Measurements from ENCODE around the gene TMEM208.

Gene TMEM208

DNA sequence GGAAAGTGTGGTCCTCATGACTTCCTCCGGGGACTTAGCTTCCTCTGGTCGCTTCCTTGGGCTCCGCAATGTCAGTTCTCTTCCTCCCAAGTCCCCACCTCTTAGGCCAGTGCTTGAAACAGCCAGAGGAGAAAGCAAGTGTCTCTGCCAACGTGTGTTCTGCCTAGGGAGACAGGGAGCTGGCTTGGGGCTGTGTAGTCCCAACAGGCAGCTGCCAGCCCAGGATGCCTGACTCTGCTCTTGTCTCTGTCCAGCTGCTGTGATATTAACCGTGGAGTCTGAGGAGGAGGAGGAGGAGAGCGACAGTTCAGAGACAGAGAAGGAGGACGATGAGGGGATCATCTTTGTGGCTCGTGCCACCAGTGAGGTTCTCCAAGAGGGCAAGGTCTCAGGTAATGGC is 38.9 kb downstream of the TMEM208 start:
- no peak overlapping the region for H3K9ac ChIP-seq
- TF ChIP-seq Cebpa-rat (IDR thresholded peaks at IDR 0.05) = no peak

DNA sequence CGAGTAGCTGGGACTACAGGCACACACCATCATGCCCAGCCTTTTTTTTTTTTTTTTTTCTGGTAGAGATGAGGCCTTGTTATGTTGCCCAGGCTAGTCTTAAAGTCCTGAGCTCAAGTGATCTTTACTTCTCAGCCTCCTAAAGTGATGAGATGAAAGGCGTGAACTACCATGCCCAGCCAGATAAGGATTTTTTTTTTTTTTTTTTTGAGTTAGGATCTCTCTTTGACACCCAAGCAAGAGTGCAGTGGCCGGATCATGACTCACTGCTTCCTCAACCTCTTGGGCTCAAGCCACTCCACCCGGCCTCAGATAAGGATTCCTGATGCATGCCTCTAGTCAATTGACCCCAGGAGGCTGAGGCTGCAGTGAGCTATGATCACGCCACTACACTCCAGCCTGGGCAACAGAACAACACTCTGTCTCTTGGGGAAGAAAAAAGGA is 41.2 kb downstream of the TMEM208 start:
- Histone ChIP-seq H3K36me3 (no peaks in the 10 kb centered on the region), H3K9me3 (no peaks in the 10 kb centered on the region), H3K4me2 (no peak overlapping the region), H4K20me1 (no peaks in the 10 kb centered on the region; the same call in 1 of the 2 replicates), H3K9ac (no peak overlapping the region), H3K27ac (no peak overlapping the region), H3K27me3 (no peaks in the 10 kb centered on the region), H3K4me1 (peaks cover 18% of the 10 kb centered on the region), H3K4me3 (no peak overlapping the region)
- no peak for TF ChIP-seq Cebpa-rat (IDR thresholded peaks at IDR 0.05)

More for the DNA sequence above, 38.9 kb downstream of the TMEM208 start:
- H3K4me2 ChIP-seq = no peak overlapping the region
- H3K4me3 ChIP-seq = no peak overlapping the region
- H4K20me1 ChIP-seq = no peaks in the 10 kb centered on the region; the same call in 1 of the 2 replicates
- no peaks in the 10 kb centered on the region for H3K36me3 ChIP-seq
- no peaks in the 10 kb centered on the region for H3K27me3 ChIP-seq
- H3K9me3 ChIP-seq = no peaks in the 10 kb centered on the region
- peaks cover 22% of the 10 kb centered on the region for H3K4me1 ChIP-seq
- H3K27ac ChIP-seq = no peak overlapping the region

DNA sequence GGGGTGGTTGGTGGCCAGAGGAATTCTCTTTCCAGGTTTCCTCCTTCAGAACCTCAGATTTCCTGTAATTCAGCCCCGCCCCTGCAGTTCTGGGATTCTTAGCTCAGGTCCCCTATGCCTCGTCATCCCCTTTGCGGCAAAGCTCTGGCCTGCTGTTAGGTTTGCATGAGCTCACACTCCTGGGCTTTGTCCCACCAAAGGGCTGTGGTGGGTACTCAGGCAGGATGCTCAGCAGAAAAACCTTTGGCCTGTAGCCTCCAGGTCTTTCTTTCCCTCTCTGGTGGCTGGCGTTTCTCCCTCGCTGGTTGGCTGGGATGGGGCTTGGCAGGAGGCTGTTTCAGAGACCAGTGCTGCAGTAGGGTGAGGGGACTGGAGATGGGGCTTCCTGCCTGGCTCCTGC is 42.8 kb downstream of the TMEM208 start:
- no peaks in the 10 kb centered on the region; the same call in 1 of the 2 replicates for H4K20me1 ChIP-seq
- no peak for TF ChIP-seq Cebpa-rat (IDR thresholded peaks at IDR 0.05)
- no peak overlapping the region for H3K4me3 ChIP-seq
- no peaks in the 10 kb centered on the region for H3K9me3 ChIP-seq
- H3K9ac ChIP-seq = no peak overlapping the region
- no peaks in the 10 kb centered on the region for H3K27me3 ChIP-seq
- no peaks in the 10 kb centered on the region for H3K36me3 ChIP-seq
- no peak overlapping the region for H3K4me2 ChIP-seq
- H3K4me1 ChIP-seq = peaks cover 8% of the 10 kb centered on the region
- no peak overlapping the region for H3K27ac ChIP-seq

DNA sequence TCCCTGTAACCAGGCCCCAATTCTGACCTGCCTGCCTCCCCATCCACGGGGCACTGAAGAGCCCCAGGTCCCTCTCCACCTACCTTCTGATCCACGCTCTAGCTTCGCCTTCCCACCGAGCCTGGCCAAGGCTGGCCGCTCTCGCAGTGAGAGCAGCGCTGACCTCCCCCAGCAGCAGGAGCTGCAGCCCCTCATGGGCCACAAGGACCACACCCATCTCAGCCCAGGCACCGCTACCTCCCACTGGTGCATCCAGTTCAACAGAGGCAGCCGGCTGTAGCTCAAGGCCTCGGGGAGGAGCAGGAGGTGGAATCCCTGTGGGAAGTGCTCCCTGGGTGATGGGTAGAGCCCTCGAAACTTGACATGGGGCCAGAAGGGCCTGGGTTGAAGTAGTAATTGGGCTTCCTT is 44.0 kb downstream of the TMEM208 start:
- Histone ChIP-seq H3K4me1 (0 out of 2 replicates have a peak, but pooled peaks cover 2% of the 10 kb centered on the region), H3K36me3 (peaks cover 6% of the 10 kb centered on the region; the same call in 1 of the 2 replicates), H3K9me3 (no peaks in the 10 kb centered on the region), H4K20me1 (no peaks in the 10 kb centered on the region; the same call in 1 of the 2 replicates), H3K27ac (no peak overlapping the region), H3K4me3 (no peak overlapping the region), H3K9ac (no peak overlapping the region), H3K27me3 (no peaks in the 10 kb centered on the region), H3K4me2 (no peak overlapping the region)
- TF ChIP-seq Cebpa-rat (IDR thresholded peaks at IDR 0.05) = no peak

DNA sequence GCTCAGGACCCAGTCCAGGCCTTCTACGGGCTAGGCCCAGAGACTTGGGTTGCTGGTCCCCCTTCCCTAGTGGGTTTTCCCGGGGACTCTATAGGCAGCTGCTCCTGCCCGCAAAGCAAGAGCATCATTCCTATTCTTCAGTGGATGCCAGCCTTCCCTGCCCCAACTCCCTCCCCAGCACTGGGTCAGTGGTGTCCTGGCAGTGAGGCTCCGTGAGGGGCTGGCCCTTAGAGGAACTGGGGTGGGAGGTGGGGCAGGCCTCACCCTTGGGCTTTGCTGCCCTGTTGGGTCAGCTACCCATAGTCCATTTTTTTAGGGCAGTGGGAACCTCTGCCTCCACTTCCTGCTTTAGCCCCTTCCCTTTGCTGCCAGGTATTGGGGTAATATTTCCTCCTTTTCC is 44.5 kb downstream of the TMEM208 start:
- H3K27me3 ChIP-seq = no peaks in the 10 kb centered on the region

DNA sequence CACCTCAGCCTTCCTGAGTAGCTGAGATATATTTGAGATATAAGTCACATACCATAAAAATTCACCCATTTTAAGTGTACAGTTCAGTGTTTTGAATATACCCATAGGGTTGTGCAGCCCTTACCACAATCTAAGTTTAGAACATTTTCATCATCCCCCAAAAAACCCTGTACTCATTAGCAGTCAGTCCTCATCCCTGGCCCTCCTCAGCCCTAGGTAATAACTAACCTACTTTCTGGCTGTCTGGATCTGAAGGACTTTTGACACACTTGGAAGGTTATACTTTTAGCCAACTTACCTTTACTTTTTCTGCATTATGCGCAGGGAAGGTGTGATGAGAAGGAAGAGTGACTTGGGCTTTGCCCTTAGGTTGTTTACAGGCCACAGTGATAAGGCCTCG is 48.4 kb downstream of the TMEM208 start:
- Histone ChIP-seq H3K9me3 (no peaks in the 10 kb centered on the region), H3K27me3 (peaks cover 4% of the 10 kb centered on the region; the same call in 1 of the 2 replicates), H3K4me1 (peaks cover 22% of the 10 kb centered on the region), H3K9ac (no peak overlapping the region), H3K36me3 (peaks cover 24% of the 10 kb centered on the region), H4K20me1 (no peaks in the 10 kb centered on the region; the same call in 1 of the 2 replicates), H3K27ac (no peak overlapping the region), H3K4me2 (no peak overlapping the region), H3K4me3 (no peak overlapping the region)
- TF ChIP-seq Cebpa-rat (IDR thresholded peaks at IDR 0.05) = no peak

More for the DNA sequence above, 44.5 kb downstream of the TMEM208 start:
- Histone ChIP-seq H4K20me1 (no peaks in the 10 kb centered on the region; the same call in 1 of the 2 replicates), H3K36me3 (peaks cover 11% of the 10 kb centered on the region; the same call in 1 of the 2 replicates), H3K4me3 (no peak overlapping the region), H3K9me3 (no peaks in the 10 kb centered on the region), H3K9ac (no peak overlapping the region), H3K4me2 (no peak overlapping the region), H3K4me1 (no peaks in the 10 kb centered on the region), H3K27ac (no peak overlapping the region)
- TF ChIP-seq Cebpa-rat (IDR thresholded peaks at IDR 0.05) = no peak

DNA sequence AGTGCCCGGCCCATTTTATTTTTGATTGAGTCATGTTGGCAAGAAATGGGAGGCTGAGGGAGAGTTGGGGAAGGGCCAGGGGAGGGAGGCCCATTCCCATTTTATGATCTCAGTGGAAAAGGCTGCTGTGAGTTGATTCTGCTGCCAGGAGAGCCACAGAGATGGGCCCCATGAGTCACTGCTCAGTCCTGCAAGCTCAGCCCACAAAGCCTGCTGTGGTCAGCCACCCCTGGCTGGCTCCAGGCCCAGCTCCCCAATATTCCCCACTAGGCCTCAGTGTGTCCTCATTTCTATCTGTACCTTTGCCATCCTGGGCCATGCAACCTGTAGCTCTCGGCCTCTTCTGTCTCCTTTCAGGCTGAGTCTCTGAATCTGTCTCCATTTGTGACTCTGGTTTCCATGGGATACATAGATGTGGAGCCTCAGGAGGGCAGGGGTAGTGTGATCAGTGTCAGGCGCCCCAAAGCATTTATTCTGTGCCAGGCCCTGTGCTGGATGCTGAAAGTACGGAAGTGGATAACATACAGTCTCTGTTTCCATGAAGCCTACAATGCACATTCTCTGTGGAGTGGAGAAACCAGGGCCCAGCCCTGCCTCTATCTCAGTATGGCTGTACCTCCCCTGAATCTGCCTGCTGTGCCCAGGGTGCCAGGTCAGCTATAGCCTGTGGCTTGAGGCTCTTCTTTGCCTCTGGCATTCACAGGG is 50.5 kb downstream of the TMEM208 start:
- Histone ChIP-seq H3K27ac (peak overlapping the region; percentile 73; the same call in 1 of the 2 replicates), H3K27me3 (peaks cover 4% of the 10 kb centered on the region; the same call in 1 of the 2 replicates), H3K4me3 (peak overlapping the region; percentile 73; the same call in 1 of the 2 replicates), H3K4me1 (peaks cover 22% of the 10 kb centered on the region), H3K9me3 (no peaks in the 10 kb centered on the region), H4K20me1 (no peaks in the 10 kb centered on the region), H3K9ac (peak overlapping the region; percentile 82), H3K4me2 (peak overlapping the region; percentile 98), H3K36me3 (peaks cover 24% of the 10 kb centered on the region)
- TF ChIP-seq Cebpa-rat (IDR thresholded peaks at IDR 0.05) = no peak

DNA sequence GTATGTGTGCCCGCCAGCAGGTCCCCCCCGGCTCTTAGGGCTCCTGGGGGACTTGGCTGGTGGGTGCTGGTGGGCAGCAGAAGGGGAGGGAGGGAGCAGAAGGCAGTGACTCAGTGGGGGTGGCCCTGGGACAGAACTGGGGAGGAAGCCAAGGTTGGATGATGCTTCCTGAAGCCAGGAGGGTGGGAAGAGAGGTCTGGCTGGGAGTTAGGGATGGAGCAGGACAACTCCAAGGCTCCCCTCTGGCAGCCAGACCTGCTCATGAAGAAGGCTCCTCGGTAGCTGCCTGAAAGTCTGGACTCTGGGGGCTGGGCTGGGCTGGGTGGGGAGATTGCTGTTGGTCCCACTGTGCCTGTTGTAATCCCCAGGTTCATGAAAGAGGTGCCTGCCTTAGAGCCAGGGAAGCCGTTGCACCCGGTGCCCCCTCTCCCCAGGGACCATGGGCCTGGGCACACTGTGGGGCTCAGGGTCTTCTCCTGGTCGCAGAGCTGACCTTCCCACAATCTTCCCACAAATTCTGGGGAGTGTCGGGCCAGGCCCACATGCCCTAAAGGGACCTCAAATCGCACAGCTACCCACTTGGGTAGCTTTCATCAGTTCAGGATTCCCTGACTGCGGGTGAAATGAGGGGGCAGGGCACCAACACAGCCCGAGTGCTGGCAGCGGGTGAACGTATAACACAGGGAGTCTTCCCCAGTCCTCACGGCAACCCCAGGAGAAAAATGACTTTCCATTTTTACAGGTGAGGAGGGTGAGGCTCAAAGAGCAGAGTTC is 51.3 kb downstream of the TMEM208 start:
- H3K27ac ChIP-seq = peak overlapping the region; percentile 73
- peak overlapping the region; percentile 73 for H3K4me3 ChIP-seq
- no peaks in the 10 kb centered on the region for H3K9me3 ChIP-seq
- peak overlapping the region; percentile 98 for H3K4me2 ChIP-seq
- H4K20me1 ChIP-seq = no peaks in the 10 kb centered on the region
- peak overlapping the region; percentile 82 for H3K9ac ChIP-seq
- no peak for TF ChIP-seq Cebpa-rat (IDR thresholded peaks at IDR 0.05)
- peaks cover 4% of the 10 kb centered on the region; the same call in 1 of the 2 replicates for H3K27me3 ChIP-seq
- peaks cover 24% of the 10 kb centered on the region for H3K4me1 ChIP-seq
- peaks cover 24% of the 10 kb centered on the region for H3K36me3 ChIP-seq
